ENCODE results near the gene ATP2C2.
"Not testable (repeated sequence)": the region's sequence is repeated elsewhere in the genome, so short reads cannot be mapped to it uniquely, and the experiment has no call there.

Gene ATP2C2

GRCh38 chr16:84397090-84397489, 28.8 kb downstream of the ATP2C2 start:
- no peak for DNase-seq (ENCODE audit: low read depth)

- no peak for DNase-seq (ENCODE audit: low read depth)
Measured at GRCh38 chr16:84398701-84399100, 30.4 kb downstream of the ATP2C2 start.

GRCh38 chr16:84399912-84400311, 31.6 kb downstream of the ATP2C2 start:
- not testable (repeated sequence) for DNase-seq (ENCODE audit: low read depth)

GRCh38 chr16:84403435-84403834, 35.1 kb downstream of the ATP2C2 start:
- not testable (repeated sequence) for DNase-seq (ENCODE audit: low read depth)

- no peak for DNase-seq (ENCODE audit: low read depth)
Measured at GRCh38 chr16:84404324-84404723, 36.0 kb downstream of the ATP2C2 start.

GRCh38 chr16:84404936-84405639, 36.8 kb downstream of the ATP2C2 start:
- DNase-seq (ENCODE audit: low read depth) = no peak

- DNase-seq (ENCODE audit: low read depth) = no peak
Measured at GRCh38 chr16:84406006-84406963, 37.9 kb downstream of the ATP2C2 start.

GRCh38 chr16:84407588-84408313, 39.4 kb downstream of the ATP2C2 start:
- no peak for DNase-seq (ENCODE audit: low read depth)

GRCh38 chr16:84408314-84408690, 40.0 kb downstream of the ATP2C2 start:
- no peak for DNase-seq (ENCODE audit: low read depth)

GRCh38 chr16:84408856-84409255, 40.5 kb downstream of the ATP2C2 start:
- no peak for DNase-seq (ENCODE audit: low read depth)

GRCh38 chr16:84410361-84411138, 42.2 kb downstream of the ATP2C2 start:
- DNase-seq (ENCODE audit: low read depth) = no peak

- no peak for DNase-seq (ENCODE audit: low read depth)
Measured at GRCh38 chr16:84411768-84412167, 43.4 kb downstream of the ATP2C2 start.

- no peak for DNase-seq (ENCODE audit: low read depth)
Measured at GRCh38 chr16:84412262-84412661, 43.9 kb downstream of the ATP2C2 start.

GRCh38 chr16:84413244-84414004, 45.1 kb downstream of the ATP2C2 start:
- DNase-seq (ENCODE audit: low read depth) = no peak

- no peak for DNase-seq (ENCODE audit: low read depth)
Measured at GRCh38 chr16:84414789-84415326, 46.5 kb downstream of the ATP2C2 start.

- DNase-seq (ENCODE audit: low read depth) = no peak
Measured at GRCh38 chr16:84416407-84417321, 48.3 kb downstream of the ATP2C2 start.

GRCh38 chr16:84418056-84418849, 49.9 kb downstream of the ATP2C2 start:
- no peak for DNase-seq (ENCODE audit: low read depth)

GRCh38 chr16:84419730-84420129, 51.4 kb downstream of the ATP2C2 start:
- DNase-seq (ENCODE audit: low read depth) = no peak

GRCh38 chr16:84420556-84420955, 52.2 kb downstream of the ATP2C2 start:
- not testable (repeated sequence) for DNase-seq (ENCODE audit: low read depth)

Data from activated T-cell treated with anti-CD3 and anti-CD28 coated beads for 1 hour (primary cell).